GM12874 (cell line): ENCODE data around the gene AMOT.

Experiments
- CTCF ChIP-seq: IDR thresholded peaks from 2 replicates; pipeline ENCODE4 v1.5.1; 2011; ENCODE audit warnings: low read depth, mild to moderate bottlenecking, control low read depth, low read length, moderate library complexity; ENCODE audit not compliant: insufficient read depth

Gene AMOT

DNA sequence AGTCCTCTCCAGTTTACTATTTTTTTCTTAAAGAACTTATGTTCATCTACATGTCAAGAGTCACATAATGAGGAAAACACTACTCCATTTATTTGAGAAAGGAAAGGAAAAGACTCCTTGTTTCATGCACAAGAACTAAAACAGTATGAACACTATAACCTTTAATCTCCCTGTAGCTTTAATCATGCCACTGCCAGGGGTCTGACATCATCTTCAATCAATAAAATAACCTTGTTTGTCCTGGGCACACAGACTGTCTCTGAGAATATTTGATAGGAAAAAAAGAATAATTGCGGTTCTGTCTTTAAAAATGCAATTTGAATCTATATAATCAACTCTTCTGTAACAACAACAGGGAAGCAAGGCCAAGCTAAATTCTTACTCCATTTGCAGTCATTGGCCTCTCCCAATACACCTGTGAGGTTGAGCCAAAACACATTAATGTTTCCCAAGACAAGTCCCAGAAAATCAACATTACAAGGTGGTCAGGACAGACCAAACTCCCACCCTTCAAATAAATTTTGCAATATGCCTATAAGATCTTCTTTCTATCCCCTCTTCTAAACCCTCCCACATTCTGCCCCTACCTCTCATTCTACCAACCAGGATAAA is 13.2 kb downstream of the AMOT start:
- no peak for TF ChIP-seq CTCF

DNA sequence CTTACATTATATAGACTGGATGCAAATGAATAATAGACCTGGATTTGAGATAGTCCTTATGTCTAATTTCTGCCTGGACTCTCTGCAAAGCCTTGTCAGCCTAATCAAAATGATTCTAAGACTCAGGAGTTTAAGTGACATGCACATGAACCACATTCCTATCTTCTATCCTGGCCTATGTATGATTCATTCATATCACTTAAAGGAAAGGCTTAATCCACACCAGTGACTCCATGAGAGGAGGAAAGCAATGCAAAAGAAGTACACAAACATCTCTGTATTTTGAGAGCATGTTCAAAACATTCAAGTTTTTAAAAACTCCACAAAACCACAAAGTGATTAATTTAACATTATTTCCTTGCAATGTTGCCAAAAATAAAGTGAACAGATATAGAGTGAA is 14.6 kb downstream of the AMOT start:
- no peak for TF ChIP-seq CTCF

- TF ChIP-seq CTCF: no peak
These were observed 17.7 kb downstream of the AMOT start for GRCh38 chrX:112822892-112823291.

DNA sequence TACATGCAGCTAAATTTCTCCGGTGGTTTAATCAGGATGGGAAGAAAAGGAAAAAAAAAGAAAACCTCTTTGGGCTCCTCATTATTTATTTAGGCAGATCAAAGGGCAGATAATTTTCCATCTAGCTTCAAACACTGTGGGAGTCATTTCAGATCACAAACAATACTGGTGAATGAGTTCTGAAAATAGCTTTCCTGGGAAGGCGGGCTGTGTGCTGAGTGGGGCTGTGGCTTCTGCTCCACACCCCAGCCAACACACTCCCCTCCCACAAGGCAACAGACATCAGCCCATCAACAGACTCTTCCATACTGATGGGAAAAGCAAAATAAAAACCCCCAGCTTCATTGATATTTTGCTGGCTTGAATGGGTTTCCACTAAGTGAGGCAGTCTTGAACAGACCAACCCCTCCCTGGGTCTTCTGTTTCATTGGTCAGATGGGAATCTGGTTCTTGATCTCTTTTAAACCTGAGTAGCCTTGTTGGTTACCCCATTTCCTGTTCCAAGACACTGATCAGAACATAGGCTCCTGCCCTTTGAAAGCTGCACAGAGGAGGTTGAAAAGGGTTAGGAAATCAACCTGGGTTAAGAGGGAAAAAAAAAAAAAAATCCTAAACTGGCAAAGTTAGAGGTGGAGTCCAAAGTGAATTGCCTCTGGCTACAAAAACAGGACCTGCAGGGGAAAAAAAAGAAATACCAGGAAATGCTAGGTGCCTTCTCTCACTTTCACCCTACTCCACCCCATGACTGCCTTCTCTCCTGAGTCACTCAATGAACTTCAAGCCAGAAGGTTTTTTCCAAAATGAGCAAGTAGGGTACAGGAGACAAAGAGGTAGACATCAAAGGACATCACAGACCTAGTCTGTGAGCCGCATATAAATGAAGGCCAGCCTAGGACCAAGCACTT is 20.0 kb downstream of the AMOT start:
- no peak for TF ChIP-seq CTCF

GRCh38 chrX:112819813-112820212 is 20.8 kb downstream of the AMOT start:
- no peak for TF ChIP-seq CTCF

DNA sequence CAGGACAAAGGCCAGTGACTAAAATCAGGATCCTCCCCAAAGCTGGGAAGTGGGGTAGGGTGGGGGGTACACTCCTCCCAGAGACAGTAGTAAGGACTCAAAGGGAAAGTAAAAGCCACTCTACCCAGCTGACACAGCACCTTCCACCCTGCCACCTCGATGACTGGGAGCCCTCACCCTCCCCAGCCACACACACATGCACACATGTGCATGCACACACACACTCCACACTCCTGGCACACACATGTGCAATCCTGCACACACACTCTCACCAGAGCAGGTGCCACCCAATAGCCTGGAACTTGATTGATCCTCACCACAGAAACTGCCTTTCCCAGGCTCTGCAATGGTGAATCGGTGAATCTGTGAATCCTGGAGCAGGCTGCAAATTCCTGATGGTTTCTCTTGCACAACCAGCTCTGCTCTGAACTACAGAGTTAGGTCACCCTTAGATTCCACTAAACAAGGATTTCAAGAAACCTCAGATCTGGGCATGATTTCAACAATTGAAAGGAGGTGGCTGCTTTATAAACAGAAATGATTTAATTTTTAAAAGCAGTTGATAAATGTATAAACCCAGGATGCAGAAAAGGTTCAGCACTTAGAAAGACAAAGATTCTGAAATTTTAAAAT is 21.5 kb downstream of the AMOT start:
- no peak for TF ChIP-seq CTCF
